Muscle layer of colon (tissue), 2 donors: Measurements from ENCODE around the gene GTF3C1.

Experiments used
- H3K27ac ChIP-seq: one replicate; pipeline ENCODE4 v1.7.0; 2013; ENCODE audit warnings: low read depth, mild to moderate bottlenecking, low read length, moderate library complexity
- H3K27me3 ChIP-seq, 2 donors: one replicate each; pipeline ENCODE4 v1.7.0; 2013; ENCODE audit warnings: low read length in 2 of 2, mild to moderate bottlenecking in 2 of 2; ENCODE audit not compliant: insufficient read depth in 2 of 2, control insufficient read depth in 1 of 2
- H3K36me3 ChIP-seq: one replicate; pipeline ENCODE4 v1.7.0; 2013; ENCODE audit warnings: mild to moderate bottlenecking, low read length; ENCODE audit not compliant: insufficient read depth
- H3K4me1 ChIP-seq: one replicate; pipeline ENCODE4 v1.7.0; 2013; ENCODE audit warnings: mild to moderate bottlenecking, low read length; ENCODE audit not compliant: insufficient read depth
- H3K4me3 ChIP-seq, 2 donors: one replicate each; pipeline ENCODE4 v1.7.0; 2013; ENCODE audit warnings: low read length in 2 of 2, low read depth in 1 of 2, mild to moderate bottlenecking in 1 of 2, moderate library complexity in 1 of 2
- H3K9ac ChIP-seq: one replicate; pipeline ENCODE4 v1.7.0; 2013; ENCODE audit warnings: low read length
- H3K9me3 ChIP-seq: one replicate; pipeline ENCODE4 v1.7.0; 2013; ENCODE audit warnings: mild to moderate bottlenecking, low read length
- donor health status: abdominal sarcoma.
- donor health status: Adenocarcinoma of cecum.

GTF3C1 gene, protein sequence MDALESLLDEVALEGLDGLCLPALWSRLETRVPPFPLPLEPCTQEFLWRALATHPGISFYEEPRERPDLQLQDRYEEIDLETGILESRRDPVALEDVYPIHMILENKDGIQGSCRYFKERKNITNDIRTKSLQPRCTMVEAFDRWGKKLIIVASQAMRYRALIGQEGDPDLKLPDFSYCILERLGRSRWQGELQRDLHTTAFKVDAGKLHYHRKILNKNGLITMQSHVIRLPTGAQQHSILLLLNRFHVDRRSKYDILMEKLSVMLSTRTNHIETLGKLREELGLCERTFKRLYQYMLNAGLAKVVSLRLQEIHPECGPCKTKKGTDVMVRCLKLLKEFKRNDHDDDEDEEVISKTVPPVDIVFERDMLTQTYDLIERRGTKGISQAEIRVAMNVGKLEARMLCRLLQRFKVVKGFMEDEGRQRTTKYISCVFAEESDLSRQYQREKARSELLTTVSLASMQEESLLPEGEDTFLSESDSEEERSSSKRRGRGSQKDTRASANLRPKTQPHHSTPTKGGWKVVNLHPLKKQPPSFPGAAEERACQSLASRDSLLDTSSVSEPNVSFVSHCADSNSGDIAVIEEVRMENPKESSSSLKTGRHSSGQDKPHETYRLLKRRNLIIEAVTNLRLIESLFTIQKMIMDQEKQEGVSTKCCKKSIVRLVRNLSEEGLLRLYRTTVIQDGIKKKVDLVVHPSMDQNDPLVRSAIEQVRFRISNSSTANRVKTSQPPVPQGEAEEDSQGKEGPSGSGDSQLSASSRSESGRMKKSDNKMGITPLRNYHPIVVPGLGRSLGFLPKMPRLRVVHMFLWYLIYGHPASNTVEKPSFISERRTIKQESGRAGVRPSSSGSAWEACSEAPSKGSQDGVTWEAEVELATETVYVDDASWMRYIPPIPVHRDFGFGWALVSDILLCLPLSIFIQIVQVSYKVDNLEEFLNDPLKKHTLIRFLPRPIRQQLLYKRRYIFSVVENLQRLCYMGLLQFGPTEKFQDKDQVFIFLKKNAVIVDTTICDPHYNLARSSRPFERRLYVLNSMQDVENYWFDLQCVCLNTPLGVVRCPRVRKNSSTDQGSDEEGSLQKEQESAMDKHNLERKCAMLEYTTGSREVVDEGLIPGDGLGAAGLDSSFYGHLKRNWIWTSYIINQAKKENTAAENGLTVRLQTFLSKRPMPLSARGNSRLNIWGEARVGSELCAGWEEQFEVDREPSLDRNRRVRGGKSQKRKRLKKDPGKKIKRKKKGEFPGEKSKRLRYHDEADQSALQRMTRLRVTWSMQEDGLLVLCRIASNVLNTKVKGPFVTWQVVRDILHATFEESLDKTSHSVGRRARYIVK (N-terminal part only)

DNA sequence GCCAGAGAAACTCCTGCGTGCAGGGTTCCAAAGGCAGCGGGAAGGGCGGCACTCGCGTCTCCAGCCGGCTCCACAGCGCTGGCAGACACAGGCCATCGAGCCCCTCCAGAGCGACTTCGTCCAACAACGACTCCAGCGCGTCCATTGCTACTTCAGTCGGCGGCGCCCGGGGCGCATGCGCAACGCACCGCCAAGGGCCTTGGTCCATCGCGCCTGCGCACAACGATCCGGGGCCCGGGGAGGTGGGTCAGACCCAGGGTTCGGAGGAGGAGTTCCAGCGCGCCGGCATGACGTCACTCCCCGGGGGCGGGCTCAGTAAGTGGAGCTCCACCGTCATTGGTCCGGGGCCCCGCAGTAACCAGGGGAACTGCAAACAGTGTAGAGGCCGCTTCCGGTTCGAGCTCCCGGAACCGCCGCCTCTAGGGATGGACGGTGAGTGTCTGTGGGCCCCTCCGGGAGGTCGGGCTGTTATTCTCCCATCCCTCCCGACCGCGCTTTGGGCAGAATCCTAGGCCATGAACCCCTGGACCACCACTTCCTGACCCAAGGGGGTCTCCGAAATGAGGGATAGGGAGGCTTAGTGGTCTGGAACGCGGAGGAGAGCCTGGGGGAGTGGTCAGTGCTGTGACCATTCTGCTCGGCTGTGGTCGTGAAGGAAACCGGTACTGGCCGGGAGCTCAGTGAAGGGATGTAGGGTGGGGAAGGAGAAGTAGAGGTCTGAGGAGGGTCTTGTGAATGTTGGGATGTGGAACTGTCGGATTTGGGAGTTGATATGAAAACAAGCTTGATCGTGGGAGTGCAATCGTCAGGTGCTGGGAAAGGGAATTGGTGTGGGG is at the start of gene GTF3C1, which contains the start of gene KATNIP:
TSS of gene GTF3C1 (minus strand) at position 168 of the 836 bp plus-strand sequence. CDS start at position 145, 23 bp downstream.
TSS of gene KATNIP (plus strand) at position 399 of the 836 bp plus-strand sequence. CDS start at position 426, 27 bp downstream.
- peak within 1 kb of the TSS; percentile 86 for H3K27ac ChIP-seq
- no peaks in the 10 kb centered on the region for H3K9me3 ChIP-seq

GRCh38 chr16:27598931-27599565 is 49.3 kb upstream of the GTF3C1 start:
- Histone ChIP-seq H3K4me1 (no peaks in the 10 kb centered on the region), H3K27ac (no peak overlapping the region), H3K36me3 (no peaks in the 10 kb centered on the region), H3K4me3 (no peak overlapping the region), H3K9ac (no peak overlapping the region), H3K9me3 (no peaks in the 10 kb centered on the region), H3K27me3 (no peaks in the 10 kb centered on the region)

More for the DNA sequence above, at the start of gene GTF3C1, which contains the start of gene KATNIP:
- Histone ChIP-seq H3K36me3 (no peaks in the 10 kb centered on the region), H3K27me3 (no peaks in the 10 kb centered on the region), H3K9ac (peak within 1 kb of the TSS; percentile 87), H3K4me3 (peak within 1 kb of the TSS; percentile 93 to 95), H3K4me1 (peaks cover 29% of the 10 kb centered on the region)

DNA sequence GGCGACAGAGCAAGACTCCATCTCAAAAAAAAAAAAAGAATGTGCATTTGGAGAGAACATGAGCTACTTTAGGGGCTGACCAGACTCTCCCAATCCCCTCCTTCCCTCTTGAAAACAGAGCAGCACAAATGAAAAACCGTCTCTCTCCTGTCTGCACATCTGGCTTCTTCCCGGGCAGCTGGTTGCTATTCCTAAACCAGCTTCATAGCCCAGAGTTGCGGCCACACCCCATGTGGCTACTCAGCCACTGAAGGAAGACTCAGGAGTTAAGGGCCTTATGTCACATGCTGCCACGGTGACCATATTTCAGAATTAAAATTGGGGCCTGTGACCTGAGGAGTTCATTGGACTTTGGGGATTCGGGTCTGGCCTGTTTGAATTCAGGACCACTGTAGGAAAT is 48.5 kb upstream of the GTF3C1 start:
- no peak overlapping the region for H3K4me3 ChIP-seq
- no peaks in the 10 kb centered on the region for H3K36me3 ChIP-seq
- H3K27me3 ChIP-seq: no peaks in the 10 kb centered on the region
- no peaks in the 10 kb centered on the region for H3K9me3 ChIP-seq
- H3K4me1 ChIP-seq: no peaks in the 10 kb centered on the region
- no peak overlapping the region for H3K9ac ChIP-seq
- no peak overlapping the region for H3K27ac ChIP-seq

DNA sequence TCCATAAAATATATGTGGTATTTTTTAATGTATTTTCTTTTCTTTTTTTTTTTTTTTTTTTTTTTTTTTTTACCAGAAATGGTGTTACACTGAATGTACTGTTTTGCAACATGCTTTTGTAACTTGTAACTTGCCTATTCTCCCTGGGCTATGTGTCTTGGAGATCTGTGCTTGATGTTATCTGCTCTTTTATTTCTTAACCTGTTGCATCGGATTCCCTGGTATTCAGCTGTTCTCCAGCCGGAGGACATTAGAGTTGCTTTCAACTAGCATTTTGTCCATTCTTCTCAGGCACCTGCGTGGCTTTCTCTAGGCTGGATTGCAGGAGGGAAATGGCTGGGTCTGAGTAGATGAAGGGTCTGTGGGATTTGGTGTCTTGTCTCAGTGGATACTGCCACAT is 47.6 kb upstream of the GTF3C1 start:
- Histone ChIP-seq H3K27ac (no peak overlapping the region), H3K9me3 (no peaks in the 10 kb centered on the region), H3K27me3 (no peaks in the 10 kb centered on the region), H3K36me3 (no peaks in the 10 kb centered on the region), H3K4me3 (no peak overlapping the region), H3K4me1 (no peaks in the 10 kb centered on the region), H3K9ac (no peak overlapping the region)

DNA sequence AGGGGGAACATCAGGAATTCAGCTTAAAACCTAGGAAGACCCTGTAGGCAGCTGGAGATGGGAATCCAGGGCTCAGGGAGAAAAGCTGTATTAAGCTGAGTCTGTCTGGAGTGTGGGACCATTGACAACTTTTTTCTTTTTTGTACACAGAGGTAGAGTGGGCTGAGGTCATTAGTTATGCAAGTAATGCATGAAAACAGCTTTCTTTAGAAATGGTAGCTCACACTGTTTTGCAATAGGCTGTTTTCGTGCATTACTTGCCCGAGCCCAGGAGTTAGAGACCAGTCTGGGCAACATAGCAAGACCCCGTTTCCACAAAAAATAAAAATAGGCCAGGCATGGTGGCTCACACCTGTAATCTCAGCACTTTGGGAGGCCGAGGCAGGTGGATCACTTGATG is 46.7 kb upstream of the GTF3C1 start:
- H3K27ac ChIP-seq: no peak overlapping the region
- no peaks in the 10 kb centered on the region for H3K4me1 ChIP-seq
- H3K4me3 ChIP-seq: no peak overlapping the region

DNA sequence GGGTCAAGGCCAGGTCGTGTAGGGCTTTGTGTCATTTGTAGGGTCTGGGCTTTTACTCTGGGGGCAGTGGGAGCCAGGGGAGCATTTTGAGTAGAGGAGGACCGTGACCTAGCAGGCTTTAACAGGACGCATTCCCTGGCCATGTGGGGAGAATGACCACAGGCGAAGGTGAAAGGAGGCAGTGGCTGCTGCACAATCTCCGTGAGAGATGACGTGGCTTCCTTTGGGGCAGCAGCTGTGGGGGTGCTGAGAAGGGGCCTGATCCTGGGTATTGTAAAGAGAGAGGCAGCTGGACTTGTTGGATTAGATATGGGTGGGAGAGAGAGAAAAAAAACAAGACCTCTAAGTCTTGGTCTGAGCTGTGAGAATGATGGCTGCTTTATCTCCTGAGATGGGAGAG is 46.3 kb upstream of the GTF3C1 start:
- Histone ChIP-seq H3K36me3 (no peaks in the 10 kb centered on the region), H3K4me3 (no peak overlapping the region), H3K4me1 (no peaks in the 10 kb centered on the region), H3K27ac (no peak overlapping the region), H3K9me3 (no peaks in the 10 kb centered on the region), H3K9ac (no peak overlapping the region), H3K27me3 (no peaks in the 10 kb centered on the region)

More for the DNA sequence above, 46.7 kb upstream of the GTF3C1 start:
- H3K9ac ChIP-seq: no peak overlapping the region
- no peaks in the 10 kb centered on the region for H3K36me3 ChIP-seq
- no peaks in the 10 kb centered on the region for H3K9me3 ChIP-seq
- H3K27me3 ChIP-seq: no peaks in the 10 kb centered on the region

DNA sequence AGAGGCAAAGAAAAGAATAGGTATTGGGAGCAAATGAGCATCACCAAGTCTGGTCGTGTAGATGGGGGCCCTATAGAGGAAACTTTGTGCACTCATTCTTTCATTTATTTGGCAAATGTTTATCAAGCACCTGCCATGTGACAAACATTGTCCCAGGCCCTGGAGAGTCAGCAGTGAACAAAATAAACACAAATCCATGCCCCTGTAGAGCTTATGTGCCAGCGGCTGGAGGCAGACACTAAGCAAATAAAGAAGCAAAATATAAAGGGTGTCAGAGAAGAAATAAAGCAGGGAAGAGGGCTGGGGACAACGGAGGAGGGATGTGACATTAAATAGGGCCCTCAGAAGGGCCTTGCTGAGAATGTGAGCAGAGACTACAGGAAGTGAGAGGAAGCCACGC is 45.8 kb upstream of the GTF3C1 start:
- H3K27ac ChIP-seq: no peak overlapping the region
- H3K4me3 ChIP-seq: no peak overlapping the region
- no peak overlapping the region for H3K9ac ChIP-seq
- H3K27me3 ChIP-seq: no peaks in the 10 kb centered on the region
- H3K9me3 ChIP-seq: no peaks in the 10 kb centered on the region
- H3K4me1 ChIP-seq: no peaks in the 10 kb centered on the region
- H3K36me3 ChIP-seq: no peaks in the 10 kb centered on the region

GRCh38 chr16:27591837-27592236 is 42.1 kb upstream of the GTF3C1 start:
- Histone ChIP-seq H3K36me3 (no peaks in the 10 kb centered on the region), H3K27me3 (no peaks in the 10 kb centered on the region), H3K9ac (no peak overlapping the region), H3K27ac (no peak overlapping the region), H3K4me3 (no peak overlapping the region), H3K4me1 (no peaks in the 10 kb centered on the region), H3K9me3 (no peaks in the 10 kb centered on the region)

GRCh38 chr16:27588057-27588456 is 38.3 kb upstream of the GTF3C1 start:
- Histone ChIP-seq H3K9ac (no peak overlapping the region), H3K4me3 (no peak overlapping the region), H3K9me3 (no peaks in the 10 kb centered on the region), H3K36me3 (peaks cover 4% of the 10 kb centered on the region), H3K4me1 (no peaks in the 10 kb centered on the region), H3K27ac (no peak overlapping the region), H3K27me3 (no peaks in the 10 kb centered on the region)

GRCh38 chr16:27586711-27587110 is 37.0 kb upstream of the GTF3C1 start:
- no peaks in the 10 kb centered on the region for H3K9me3 ChIP-seq
- H3K9ac ChIP-seq: no peak overlapping the region
- no peaks in the 10 kb centered on the region for H3K27me3 ChIP-seq
- H3K27ac ChIP-seq: no peak overlapping the region
- H3K4me1 ChIP-seq: no peaks in the 10 kb centered on the region
- peaks cover 4% of the 10 kb centered on the region for H3K36me3 ChIP-seq
- H3K4me3 ChIP-seq: no peak overlapping the region
